Right cardiac atrium (tissue), 5 donors: ENCODE measurements around the gene C19orf85. TPM values are rescaled to one million over a fixed set of nuclear protein-coding genes. Genes with fewer than 3 reads are reported as not detected.
A peak's percentile ranks its signal among the peaks of the same experiment; 100 is the strongest.

ENCODE experiments used
- ATAC-seq, 2 donors: fragments of 200-7000 bp; cut with Tn5 transposase; one replicate each; pipeline versions ENCODE4 v1.8.0 to v1.9.1; 2020; ENCODE audit warnings: moderate library complexity in 2 of 2, mild to moderate bottlenecking in 1 of 2
- DNase-seq, 3 donors: peaks; one replicate each; pipeline ENCODE4 v3.0.0-alpha.2; 2020
- H3K27ac ChIP-seq: one replicate; pipeline ENCODE4 v1.5.1; 2013; ENCODE audit warnings: mild to moderate bottlenecking, low read length, control low read depth, moderate library complexity
- H3K27me3 ChIP-seq: one replicate; pipeline ENCODE4 v1.6.1; 2013; ENCODE audit not compliant: control insufficient read depth, insufficient read depth
- H3K4me1 ChIP-seq: one replicate; pipeline ENCODE4 v1.6.1; 2013; ENCODE audit warnings: low read length; ENCODE audit not compliant: control insufficient read depth, insufficient read depth
- H3K4me3 ChIP-seq: one replicate; pipeline ENCODE4 v1.5.1; 2013; ENCODE audit warnings: low read length, control low read depth
- H3K9me3 ChIP-seq: one replicate; pipeline ENCODE4 v1.6.1; 2013; ENCODE audit warnings: low read length; ENCODE audit not compliant: control insufficient read depth
- WGBS: extraction: QIAGEN DNeasy Blood & Tissue Kit; methylation state at CpG from one replicate; pipeline ENCODE4 v1.1.7; 2013; 5-methylcytosine and 5-hydroxymethylcytosine counted together
- intact Hi-C, 4 donors: fragments of 100-400 bp; cut with DNase I; formaldehyde crosslinking; loops; one replicate each; pipeline versions ENCODE4 v1.11.0 to v1.14.0; 2022 to 2023
- polyA plus RNA-seq: library from polyadenylated mRNA; stranded (reverse); fragments of 200-250 nt; gene quantifications from one replicate; pipeline ENCODE4 v1.2.3, GENCODE V29; 2013
- total RNA-seq, 4 donors: library from RNA; stranded (reverse); fragmentation: NEBNext Ultra II Directional; extraction: Animal tissue kit (Norgen Biotek cat#: 25700); gene quantifications; one replicate each; pipeline ENCODE4 v1.2.1, GENCODE V29; 2021
- donor health status: healthy with polysubstance abuse.
- donor health status: DM: no; HTN: yes; CAD: no.
- donor health status: DM: no; HTN: no; CAD: no.
- donor health status: DM: no; HTN: yes; CAD: no; lungs with severe emphysema.
- donor health status: DM: yes; HTN: yes; CAD: no.

C19orf85 gene
- total and polyA plus RNA-seq, 5 donors, result not detected

GRCh38 chr19:55488986-55489710 lies 24.6 kb upstream of the C19orf85 start:
- no peak overlapping the region for H3K27ac ChIP-seq
- H3K9me3 ChIP-seq, result no peaks in the 10 kb centered on the region
- peak; percentile 29 to 83 (median 81) for DNase-seq
- no peak for ATAC-seq
- peaks cover 3% of the 10 kb centered on the region for H3K4me1 ChIP-seq
- intact Hi-C loops, result no loop called here
- 68% methylated on average over 36 of the region's 36 CpGs for WGBS
- H3K27me3 ChIP-seq, result no peaks in the 10 kb centered on the region
- H3K4me3 ChIP-seq, result no peak overlapping the region

GRCh38 chr19:55487924-55488687 lies 23.6 kb upstream of the C19orf85 start, which contains the start of gene SSC5D:
Gene SSC5D, plus strand, starts transcription at chr19:55488436. Its CDS starts 154 bp downstream, at chr19:55488590.
- Histone ChIP-seq H3K4me3 (no peak within 1 kb of the TSS), H3K27ac (peak within 1 kb of the TSS; percentile 79), H3K9me3 (no peaks in the 10 kb centered on the region), H3K4me1 (peaks cover 3% of the 10 kb centered on the region), H3K27me3 (no peaks in the 10 kb centered on the region)
- intact Hi-C loops, result no loop called here
- peak in 1 of 2 donors; percentile 3 for ATAC-seq
- DNase-seq, result peak; percentile 69 to 87 (median 81)
- 7% methylated on average over 21 of the region's 21 CpGs for WGBS

GRCh38 chr19:55486971-55487923 lies 22.7 kb upstream of the C19orf85 start:
- peaks cover 3% of the 10 kb centered on the region for H3K4me1 ChIP-seq
- intact Hi-C loops, result no loop called here
- ATAC-seq, result peak; percentile 47 to 79

GRCh38 chr19:55486043-55486970 lies 21.8 kb upstream of the C19orf85 start:
- no peaks in the 10 kb centered on the region for H3K9me3 ChIP-seq
- H3K27me3 ChIP-seq, result no peaks in the 10 kb centered on the region
- intact Hi-C loops, result no loop called here
- no peak overlapping the region for H3K4me3 ChIP-seq
- WGBS, result 57% methylated on average over 53 of the region's 53 CpGs
- DNase-seq (peak in 2 of 3 donors; percentile 74 to 79), ATAC-seq (peak in 1 of 2 donors; percentile 7)
- H3K27ac ChIP-seq, result peak overlapping the region; percentile 79
- peaks cover 3% of the 10 kb centered on the region for H3K4me1 ChIP-seq

More at GRCh38 chr19:55486971-55487923, 22.7 kb upstream of the C19orf85 start:
- Histone ChIP-seq H3K9me3 (no peaks in the 10 kb centered on the region), H3K4me3 (no peak overlapping the region), H3K27me3 (no peaks in the 10 kb centered on the region), H3K27ac (peak overlapping the region; percentile 79)
- WGBS, result 30% methylated on average over 27 of the region's 27 CpGs
- DNase-seq, result peak; percentile 90 to 91 (median 90)

GRCh38 chr19:55485439-55486011 lies 21.0 kb upstream of the C19orf85 start:
- Histone ChIP-seq H3K27ac (peak overlapping the region; percentile 21), H3K4me1 (peaks cover 3% of the 10 kb centered on the region), H3K4me3 (peak overlapping the region; percentile 64), H3K27me3 (no peaks in the 10 kb centered on the region), H3K9me3 (no peaks in the 10 kb centered on the region)
- intact Hi-C loops, result no loop called here
- DNase-seq, result peak in 1 of 3 donors; percentile 68
- no peak for ATAC-seq
- 27% methylated on average over 18 of the region's 18 CpGs for WGBS

GRCh38 chr19:55484593-55485438 lies 20.3 kb upstream of the C19orf85 start, which contains the start of gene NAT14:
Gene NAT14, plus strand, starts transcription at chr19:55485188. Its CDS starts 521 bp downstream, at chr19:55485709.
- Histone ChIP-seq H3K27ac (peak within 1 kb of the TSS; percentile 79), H3K4me3 (peak within 1 kb of the TSS; percentile 64), H3K4me1 (peaks cover 3% of the 10 kb centered on the region), H3K9me3 (no peaks in the 10 kb centered on the region), H3K27me3 (no peaks in the 10 kb centered on the region)
- peak; percentile 43 to 50 for ATAC-seq
- intact Hi-C loops, result no loop called here
- DNase-seq, result peak; percentile 71 to 87 (median 84)
- WGBS, result 2% methylated on average over 78 of the region's 78 CpGs

- intact Hi-C loops, result no loop called here
- Histone ChIP-seq H3K27me3 (no peaks in the 10 kb centered on the region), H3K27ac (no peak overlapping the region), H3K4me3 (no peak overlapping the region), H3K4me1 (peaks cover 3% of the 10 kb centered on the region), H3K9me3 (no peaks in the 10 kb centered on the region)
- WGBS, result 66% methylated on average over 46 of the region's 46 CpGs
- ATAC-seq (no peak), DNase-seq (peak in 2 of 3 donors; percentile 60 to 64)
These were observed 19.4 kb upstream of the C19orf85 start for GRCh38 chr19:55483706-55484592.

GRCh38 chr19:55482967-55483705 lies 18.6 kb upstream of the C19orf85 start:
- Histone ChIP-seq H3K27ac (no peak overlapping the region), H3K27me3 (no peaks in the 10 kb centered on the region), H3K9me3 (no peaks in the 10 kb centered on the region), H3K4me1 (peaks cover 3% of the 10 kb centered on the region), H3K4me3 (no peak overlapping the region)
- 91% methylated on average over 47 of the region's 47 CpGs for WGBS
- DNase-seq (peak in 2 of 3 donors; percentile 55 to 65), ATAC-seq (no peak)
- intact Hi-C loops, result no loop called here
